HG03064 (cell line): ENCODE results near the gene SORL1.
A peak's percentile ranks its signal among the peaks of the same experiment; 100 is the strongest.
"Not testable (repeated sequence)": the region's sequence is repeated elsewhere in the genome, so short reads cannot be mapped to it uniquely, and the experiment has no call there.

ENCODE experiments used
- ATAC-seq: cut with Tn5 transposase; IDR thresholded peaks from one replicate; pipeline ENCODE4 v1.9.1; 2021; ENCODE audit warnings: low read depth; ENCODE audit not compliant: unreplicated experiment

Gene SORL1, protein sequence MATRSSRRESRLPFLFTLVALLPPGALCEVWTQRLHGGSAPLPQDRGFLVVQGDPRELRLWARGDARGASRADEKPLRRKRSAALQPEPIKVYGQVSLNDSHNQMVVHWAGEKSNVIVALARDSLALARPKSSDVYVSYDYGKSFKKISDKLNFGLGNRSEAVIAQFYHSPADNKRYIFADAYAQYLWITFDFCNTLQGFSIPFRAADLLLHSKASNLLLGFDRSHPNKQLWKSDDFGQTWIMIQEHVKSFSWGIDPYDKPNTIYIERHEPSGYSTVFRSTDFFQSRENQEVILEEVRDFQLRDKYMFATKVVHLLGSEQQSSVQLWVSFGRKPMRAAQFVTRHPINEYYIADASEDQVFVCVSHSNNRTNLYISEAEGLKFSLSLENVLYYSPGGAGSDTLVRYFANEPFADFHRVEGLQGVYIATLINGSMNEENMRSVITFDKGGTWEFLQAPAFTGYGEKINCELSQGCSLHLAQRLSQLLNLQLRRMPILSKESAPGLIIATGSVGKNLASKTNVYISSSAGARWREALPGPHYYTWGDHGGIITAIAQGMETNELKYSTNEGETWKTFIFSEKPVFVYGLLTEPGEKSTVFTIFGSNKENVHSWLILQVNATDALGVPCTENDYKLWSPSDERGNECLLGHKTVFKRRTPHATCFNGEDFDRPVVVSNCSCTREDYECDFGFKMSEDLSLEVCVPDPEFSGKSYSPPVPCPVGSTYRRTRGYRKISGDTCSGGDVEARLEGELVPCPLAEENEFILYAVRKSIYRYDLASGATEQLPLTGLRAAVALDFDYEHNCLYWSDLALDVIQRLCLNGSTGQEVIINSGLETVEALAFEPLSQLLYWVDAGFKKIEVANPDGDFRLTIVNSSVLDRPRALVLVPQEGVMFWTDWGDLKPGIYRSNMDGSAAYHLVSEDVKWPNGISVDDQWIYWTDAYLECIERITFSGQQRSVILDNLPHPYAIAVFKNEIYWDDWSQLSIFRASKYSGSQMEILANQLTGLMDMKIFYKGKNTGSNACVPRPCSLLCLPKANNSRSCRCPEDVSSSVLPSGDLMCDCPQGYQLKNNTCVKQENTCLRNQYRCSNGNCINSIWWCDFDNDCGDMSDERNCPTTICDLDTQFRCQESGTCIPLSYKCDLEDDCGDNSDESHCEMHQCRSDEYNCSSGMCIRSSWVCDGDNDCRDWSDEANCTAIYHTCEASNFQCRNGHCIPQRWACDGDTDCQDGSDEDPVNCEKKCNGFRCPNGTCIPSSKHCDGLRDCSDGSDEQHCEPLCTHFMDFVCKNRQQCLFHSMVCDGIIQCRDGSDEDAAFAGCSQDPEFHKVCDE (N-terminal part only)

GRCh38 chr11:121451986-121452608 lies at the start of gene SORL1:
SORL1 (plus strand) TSS chr11:121452314; CDS start chr11:121452332, 18 bp downstream.
- ATAC-seq = peak; percentile 48

- no peak for ATAC-seq
Observed at GRCh38 chr11:121405646-121406045, 46.5 kb upstream of the SORL1 start.

DNA sequence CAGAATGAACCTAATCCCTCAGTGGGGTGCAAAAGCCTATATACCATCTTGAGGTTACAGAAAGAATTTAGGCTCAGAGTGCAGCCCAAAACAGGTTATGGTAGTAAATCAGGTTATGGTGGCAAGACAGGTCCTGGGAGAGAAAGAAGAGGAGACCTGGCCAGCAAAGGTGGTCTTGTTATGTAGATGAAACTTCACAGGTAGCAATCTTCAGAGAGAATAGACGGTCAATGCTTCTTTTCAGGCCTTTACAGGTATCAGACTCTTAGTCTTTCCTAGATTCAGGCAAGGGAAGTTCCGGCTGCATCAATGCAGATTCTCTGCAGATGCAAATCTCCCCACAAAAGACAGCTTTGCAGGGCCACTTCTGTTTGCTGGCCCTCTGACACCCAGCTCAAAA lies 45.8 kb upstream of the SORL1 start:
- ATAC-seq = no peak

DNA sequence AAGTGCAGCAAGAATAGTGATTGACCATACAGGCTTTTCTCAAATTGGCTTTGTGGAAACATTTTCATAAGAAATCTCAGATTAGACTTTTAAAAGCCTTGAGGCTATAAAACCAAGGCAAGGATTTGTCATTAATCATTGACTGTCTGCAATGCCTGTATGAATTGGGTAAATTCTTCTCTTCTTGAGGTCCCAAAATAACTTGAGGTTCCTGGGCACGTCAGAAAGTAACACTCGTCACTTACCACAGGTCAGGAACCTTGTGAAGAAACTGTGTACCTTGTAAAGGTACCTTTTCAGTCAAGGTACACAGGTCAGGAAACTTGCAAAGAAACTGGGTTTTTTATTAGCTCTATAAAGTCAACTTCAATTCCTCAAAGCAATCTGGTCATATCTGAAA lies 43.3 kb upstream of the SORL1 start:
- ATAC-seq = no peak

DNA sequence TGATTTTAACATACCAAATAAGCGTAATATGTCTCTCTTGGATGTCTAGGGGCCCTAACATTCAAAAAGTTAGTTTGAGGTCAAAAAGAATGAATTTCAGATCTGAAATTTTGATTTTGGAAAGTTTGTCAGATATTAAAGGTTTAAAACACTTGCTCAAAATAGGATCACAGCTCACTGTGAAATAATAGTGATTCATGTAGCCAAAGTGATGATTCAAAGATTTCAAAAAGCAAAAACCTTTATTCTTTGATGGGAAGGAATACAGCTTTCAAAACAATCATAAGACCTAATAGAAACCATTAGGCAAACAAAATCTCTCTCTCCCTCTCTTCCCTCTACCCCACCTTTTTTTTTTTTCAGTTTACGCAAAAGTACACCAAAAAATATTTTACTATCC lies 42.1 kb upstream of the SORL1 start:
- not testable (repeated sequence) for ATAC-seq

DNA sequence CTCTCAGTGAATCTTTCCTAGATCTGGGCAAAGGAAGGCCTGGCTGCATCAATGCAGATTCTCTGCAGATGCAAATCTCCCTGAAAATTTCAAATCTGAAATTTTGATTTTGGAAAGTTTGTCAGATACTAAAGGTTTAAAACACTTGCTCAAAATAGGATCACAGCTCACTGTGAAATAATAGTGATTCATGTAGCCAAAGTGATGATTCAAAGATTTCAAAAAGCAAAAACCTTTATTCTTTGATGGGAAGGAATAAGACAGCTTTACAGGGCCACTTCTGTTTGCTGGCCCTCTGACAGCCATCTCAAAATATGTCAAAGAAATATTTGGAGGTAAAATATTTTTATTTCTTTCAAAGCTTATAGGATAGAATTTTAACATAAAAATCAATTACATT lies 40.8 kb upstream of the SORL1 start:
- not testable (repeated sequence) for ATAC-seq

- ATAC-seq = no peak
Observed at GRCh38 chr11:121412000-121412587, 40.0 kb upstream of the SORL1 start.

DNA sequence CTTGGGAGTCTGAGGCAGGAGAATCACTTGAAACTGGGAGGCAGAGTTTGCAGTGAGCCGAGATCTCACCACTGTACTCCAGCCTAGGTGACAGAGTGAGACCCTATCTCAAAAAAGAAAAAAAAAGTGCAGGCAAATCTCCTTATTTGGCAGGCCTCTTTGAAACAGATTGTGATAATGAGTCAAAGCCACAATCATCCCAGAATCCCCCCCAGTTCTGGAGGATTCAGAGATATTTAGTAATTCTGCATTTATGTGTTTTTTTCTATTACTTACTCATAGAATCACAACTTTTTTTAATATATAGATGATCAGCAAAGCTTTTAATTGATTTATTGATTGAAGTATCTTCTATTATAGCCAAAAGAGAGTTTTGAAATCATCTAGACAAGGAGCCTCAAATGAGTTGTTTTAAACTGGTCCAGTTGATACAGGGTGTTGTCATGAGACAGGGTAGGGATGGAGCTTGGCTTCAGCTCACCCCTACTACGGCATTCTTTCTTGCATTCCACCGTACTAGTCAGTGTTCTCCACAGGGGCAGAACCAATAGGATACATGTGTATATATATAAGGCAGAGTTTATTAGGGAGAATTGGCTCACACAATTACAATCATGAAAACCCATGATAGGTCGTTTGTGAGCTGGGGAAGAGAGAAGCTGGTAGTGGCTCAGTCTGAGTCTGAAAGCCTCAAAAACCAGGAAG lies 39.3 kb upstream of the SORL1 start:
- no peak for ATAC-seq

DNA sequence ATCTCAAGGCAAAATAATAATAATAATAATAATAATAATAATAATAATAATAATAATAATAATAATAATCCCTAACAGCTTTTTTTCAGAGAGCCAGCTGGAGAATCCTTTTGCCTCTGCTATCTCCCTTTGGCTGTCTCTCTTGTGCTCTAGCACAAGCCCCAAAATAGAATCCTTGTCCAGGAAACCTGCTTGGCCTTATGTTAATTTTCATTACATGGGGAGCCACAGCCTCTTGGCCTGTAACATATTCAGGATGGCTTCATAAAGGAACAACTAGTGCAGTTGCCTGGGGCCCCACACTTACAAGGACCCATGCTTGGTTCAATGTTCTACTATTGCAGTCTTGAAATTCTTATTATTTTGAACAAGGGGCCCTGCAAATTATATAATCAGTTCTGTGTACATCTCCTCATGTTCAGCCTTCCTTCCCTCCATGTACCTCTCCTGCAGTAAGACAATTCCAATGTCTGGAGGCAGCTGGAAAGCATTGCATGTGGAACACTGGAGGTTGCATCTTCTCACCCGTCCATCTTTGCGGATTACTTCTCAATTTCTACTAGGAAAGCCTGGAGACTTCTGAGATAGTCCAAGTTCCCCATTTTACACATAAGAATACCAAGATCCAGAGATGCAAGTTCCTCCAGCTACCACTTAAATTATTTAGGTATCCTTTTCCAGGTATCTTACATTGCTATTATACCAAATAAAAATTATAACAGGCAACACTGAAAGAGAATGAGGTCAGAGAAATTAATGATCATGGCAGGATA lies 37.8 kb upstream of the SORL1 start:
- no peak for ATAC-seq

- no peak for ATAC-seq
Observed at GRCh38 chr11:121415856-121416255, 36.3 kb upstream of the SORL1 start.

- peak; percentile 69 for ATAC-seq
Observed at GRCh38 chr11:121417055-121417551, 35.0 kb upstream of the SORL1 start.

GRCh38 chr11:121417607-121418006 lies 34.5 kb upstream of the SORL1 start:
- no peak for ATAC-seq

GRCh38 chr11:121418625-121419114 lies 33.4 kb upstream of the SORL1 start:
- no peak for ATAC-seq

GRCh38 chr11:121419836-121420235 lies 32.3 kb upstream of the SORL1 start:
- ATAC-seq = no peak

GRCh38 chr11:121420398-121420797 lies 31.7 kb upstream of the SORL1 start:
- ATAC-seq = no peak

DNA sequence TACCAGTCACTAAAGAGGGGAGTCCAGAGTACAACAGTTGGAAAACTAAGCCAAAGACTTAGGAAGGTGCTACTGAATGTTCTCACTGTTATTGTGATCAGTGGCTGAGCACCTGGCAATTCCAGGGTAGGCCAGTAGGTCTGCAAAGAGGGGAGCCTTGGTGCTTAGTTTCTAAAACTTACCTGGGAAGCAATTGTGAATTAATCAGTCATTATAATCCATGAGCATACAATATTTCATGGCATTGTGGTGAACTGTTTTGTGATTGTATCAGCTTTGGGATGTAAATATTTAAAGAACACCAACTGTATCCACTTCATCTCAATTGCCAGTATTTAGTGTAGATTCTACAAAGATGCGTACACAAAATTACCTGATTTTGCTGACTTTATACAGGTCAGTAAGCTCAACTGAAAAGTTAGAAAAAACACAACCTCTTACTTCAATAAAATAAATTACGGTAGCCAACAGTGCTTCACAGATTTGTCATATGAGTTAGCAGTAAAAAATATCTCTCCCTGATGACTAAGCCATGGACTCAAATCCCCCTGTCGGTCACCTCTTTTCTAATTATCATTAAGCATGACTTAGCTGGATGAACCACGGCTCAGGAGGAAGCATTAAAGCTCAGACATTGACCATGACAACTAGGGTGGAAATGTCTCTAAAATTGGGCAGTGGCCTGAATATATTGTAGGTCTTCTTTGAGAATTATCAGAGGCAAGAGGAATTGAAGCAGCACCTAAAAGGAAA lies 30.8 kb upstream of the SORL1 start:
- ATAC-seq = no peak

- ATAC-seq = peak; percentile 52
Observed at GRCh38 chr11:121422675-121423074, 29.4 kb upstream of the SORL1 start.
